CD14-positive monocyte (primary cell): ENCODE measurements around the gene RGS19. TPM values are rescaled to one million over a fixed set of nuclear protein-coding genes. Genes with fewer than 3 reads are reported as not detected.

Source experiments
- DNase-seq, 3 donors: peaks; one replicate each; pipeline ENCODE4 v3.0.0-alpha.2; 2011 to 2022
- H2AFZ ChIP-seq: 2 replicates; pipeline ENCODE4 v1.6.0; 2012; ENCODE audit warnings: mild to moderate bottlenecking, low read depth, low read length, inconsistent platforms; ENCODE audit not compliant: insufficient read depth, poor library complexity, severe bottlenecking
- H3K27ac ChIP-seq, 2 donors: 1 replicate in 1 of 2; 2 replicates in 1 of 2; pipeline ENCODE4 v1.5.1; 2012 to 2013; ENCODE audit warnings: low read length in 2 of 2, control low read depth in 1 of 2, inconsistent platforms in 1 of 2, low read depth in 1 of 2, mild to moderate bottlenecking in 1 of 2
- H3K27me3 ChIP-seq, 2 donors: one replicate each; pipeline versions ENCODE4 v1.6.0 to v1.6.1; 2011 to 2013; ENCODE audit warnings: low read length in 2 of 2; ENCODE audit not compliant: control insufficient read depth in 2 of 2, insufficient read depth in 2 of 2
- H3K36me3 ChIP-seq, 2 donors: replicated peaks in 1 of 2; 1 replicate in 1 of 2; 2 replicates in 1 of 2; pipeline versions ENCODE4 v1.5.1 to v1.6.1; 2012 to 2013; ENCODE audit warnings: low read length in 2 of 2, control low read depth in 1 of 2, inconsistent platforms in 1 of 2, mild to moderate bottlenecking in 1 of 2; ENCODE audit not compliant: insufficient read depth in 2 of 2, control insufficient read depth in 1 of 2
- H3K4me1 ChIP-seq, 2 donors: 1 replicate in 1 of 2; 2 replicates in 1 of 2; pipeline versions ENCODE4 v1.5.1 to v1.6.1; 2012 to 2013; ENCODE audit warnings: low read length in 2 of 2, control low read depth in 1 of 2, inconsistent platforms in 1 of 2, mild to moderate bottlenecking in 1 of 2, moderate library complexity in 1 of 2; ENCODE audit not compliant: insufficient read depth in 2 of 2, control insufficient read depth in 1 of 2
- H3K4me2 ChIP-seq: replicated peaks from 2 replicates; pipeline ENCODE3; 2012; ENCODE audit warnings: low read length, moderate library complexity, mild to moderate bottlenecking; ENCODE audit not compliant: poor library complexity, severe bottlenecking; ENCODE audit errors: extremely low read depth
- H3K4me3 ChIP-seq, 3 experiments: fragments of 200-600 bp in 1 of 3; sonication (generic) in 1 of 3; replicated peaks in 1 of 3; 1 replicate in 2 of 3; 2 replicates in 1 of 3; pipeline ENCODE4 v1.5.1; 2011 to 2013; ENCODE audit warnings: low read length in 3 of 3, mild to moderate bottlenecking in 3 of 3, control low read depth in 2 of 3, low read depth in 2 of 3, inconsistent platforms in 1 of 3, moderate library complexity in 1 of 3
- H3K79me2 ChIP-seq: 2 replicates; pipeline ENCODE4 v1.6.0; 2012; ENCODE audit warnings: mild to moderate bottlenecking, control low read depth, inconsistent platforms, low read length, moderate library complexity; ENCODE audit not compliant: insufficient read depth
- H3K9ac ChIP-seq: 2 replicates; pipeline ENCODE4 v1.6.0; 2017; ENCODE audit warnings: low read length, mild to moderate bottlenecking; ENCODE audit not compliant: insufficient read depth, poor library complexity, severe bottlenecking
- H3K9me3 ChIP-seq, 2 donors: replicated peaks in 1 of 2; 1 replicate in 1 of 2; 2 replicates in 1 of 2; pipeline versions ENCODE4 v1.5.1 to v1.6.1; 2012 to 2013; ENCODE audit warnings: low read length in 2 of 2, control low read depth in 1 of 2; ENCODE audit not compliant: control insufficient read depth in 1 of 2, insufficient read depth in 1 of 2
- H4K20me1 ChIP-seq: 2 replicates; pipeline ENCODE4 v1.6.0; 2012; ENCODE audit warnings: mild to moderate bottlenecking, low read length, control low read depth, moderate library complexity; ENCODE audit not compliant: insufficient read depth
- H3K27ac Mint-ChIP-seq, 7 donors: one replicate each; pipeline ENCODE4 v1.8.0; 2020; ENCODE audit warnings: mild to moderate bottlenecking in 7 of 7, mixed read lengths in 7 of 7, moderate library complexity in 6 of 7, inconsistent platforms in 2 of 7
- H3K27me3 Mint-ChIP-seq, 3 donors: one replicate each; pipeline ENCODE4 v1.8.0; 2021 to 2022; ENCODE audit warnings: low read depth in 3 of 3, mild to moderate bottlenecking in 3 of 3, mixed read lengths in 3 of 3, moderate library complexity in 3 of 3, inconsistent platforms in 1 of 3
- H3K36me3 Mint-ChIP-seq, 2 donors: one replicate each; pipeline ENCODE4 v1.8.0; 2020; ENCODE audit warnings: mixed read lengths in 2 of 2, inconsistent platforms in 1 of 2, mild to moderate bottlenecking in 1 of 2
- H3K4me1 Mint-ChIP-seq: one replicate; pipeline ENCODE4 v1.8.0; 2020; ENCODE audit warnings: mild to moderate bottlenecking, mixed read lengths
- H3K4me3 Mint-ChIP-seq, 2 donors: one replicate each; pipeline ENCODE4 v1.8.0; 2020; ENCODE audit warnings: mild to moderate bottlenecking in 2 of 2, mixed read lengths in 2 of 2, moderate library complexity in 1 of 2
- H3K9me3 Mint-ChIP-seq, 7 donors: one replicate each; pipeline ENCODE4 v1.8.0; 2020 to 2022; ENCODE audit warnings: mixed read lengths in 7 of 7, mild to moderate bottlenecking in 6 of 7, moderate library complexity in 6 of 7, inconsistent platforms in 2 of 7
- WGBS: methylation state at CpG from one replicate; pipeline ENCODE4 v1.1.5; 2013; ENCODE audit warnings: missing lambda C conversion rate; ENCODE audit not compliant: insufficient coverage; 5-methylcytosine and 5-hydroxymethylcytosine counted together
- intact Hi-C, 2 donors: fragments of 100-400 bp; cut with micrococcal nuclease; formaldehyde crosslinking; loops; one replicate each; pipeline versions ENCODE4 v1.15.0 to v1.15.1; 2023
- polyA plus RNA-seq, 3 donors: library from polyadenylated mRNA; depleted of rRNA in 1 of 3; unstranded in 2 of 3; stranded (reverse) in 1 of 3; fragments of 300-500 nt in 2 of 3; fragments of >200 nt in 1 of 3; fragmentation: Illumina TruSeq in 2 of 3; gene quantifications; 1 replicate in 2 of 3; 2 replicates in 1 of 3; pipeline ENCODE4 v1.2.3, GENCODE V29; 2012 to 2021
- TF ChIP-seq, protein P1 (sequence below): fragments of 200-600 bp; IDR thresholded peaks from one replicate; pipeline ENCODE4 v1.8.0; 2022; ENCODE audit warnings: antibody characterized with exemption, mild to moderate bottlenecking

The RGS19 gene
- polyA plus RNA-seq, 3 donors: 235 to 280 (median 244) TPM

DNA sequence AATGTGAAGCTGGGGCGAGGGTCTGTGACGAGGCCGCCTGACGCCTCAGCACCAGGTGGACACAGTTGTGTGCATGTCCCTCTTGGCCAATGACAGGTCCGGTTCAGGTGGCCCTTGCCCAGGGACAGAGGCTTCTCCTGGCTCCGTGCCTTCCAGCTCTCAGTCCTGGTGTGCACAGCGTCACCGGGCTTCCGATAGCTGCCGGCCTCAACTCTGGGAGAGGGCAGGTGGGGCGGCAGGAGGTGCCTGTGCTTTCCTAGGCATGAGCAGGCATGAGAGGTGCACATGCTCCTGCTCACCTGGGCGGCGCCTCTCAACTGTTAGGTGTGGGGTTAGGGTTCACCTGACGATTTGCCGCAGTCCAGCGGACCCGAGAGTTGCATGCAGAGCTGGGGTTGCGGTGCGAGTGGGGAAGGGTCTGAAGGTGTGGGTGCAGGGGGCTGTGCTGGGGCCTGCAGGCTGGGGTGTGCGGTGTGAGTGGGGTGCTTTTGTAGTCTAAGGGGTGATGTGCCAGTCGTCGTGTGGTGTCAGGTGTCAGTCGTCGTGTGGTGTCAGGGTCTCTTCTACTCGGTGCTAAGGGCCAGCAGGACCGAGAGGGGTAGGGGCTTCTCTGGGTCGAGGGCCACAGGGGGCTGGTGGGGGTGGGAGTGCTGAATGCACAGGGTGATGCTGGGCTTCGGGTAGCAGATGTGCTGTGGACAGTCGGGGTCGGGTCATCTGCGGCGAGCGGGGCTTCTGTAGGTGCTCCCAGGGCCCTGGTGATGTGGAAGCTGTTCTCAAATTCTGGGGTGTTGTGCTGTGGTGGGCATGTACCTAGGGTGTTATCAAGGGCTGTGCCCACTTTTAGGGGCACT, 26.1 kb downstream of the RGS19 start:
- 88% methylated on average over 32 of the region's 33 CpGs for WGBS
- Mint-ChIP-seq H3K4me3 (peak overlapping the region in 1 of 2 donors; percentile 2), H3K27ac (peak overlapping the region in 3 of 7 donors; percentile 8 to 81 (median 31)), H3K4me1 (peaks cover 21% of the 10 kb centered on the region), H3K36me3 (peaks cover 0 to 3% of the 10 kb centered on the region in 2 donors), H3K9me3 (peaks cover 0 to 5% (median 0%) of the 10 kb centered on the region in 7 donors), H3K27me3 (peaks cover 49 to 84% (median 51%) of the 10 kb centered on the region in 3 donors)
- Histone ChIP-seq H3K79me2 (no peaks in the 10 kb centered on the region), H3K4me1 (peaks cover 14 to 16% of the 10 kb centered on the region in 2 donors), H3K36me3 (no peaks in the 10 kb centered on the region), H3K9ac (no peak overlapping the region), H3K4me2 (no peak overlapping the region), H3K27me3 (peaks cover 10 to 55% of the 10 kb centered on the region in 2 donors), H3K9me3 (peaks cover 0 to 10% of the 10 kb centered on the region in 2 donors), H2AFZ (no peak overlapping the region), H3K4me3 (no peak overlapping the region), H4K20me1 (no peaks in the 10 kb centered on the region), H3K27ac (no peak overlapping the region)
- no peak for DNase-seq
- TF ChIP-seq, protein P1, sequence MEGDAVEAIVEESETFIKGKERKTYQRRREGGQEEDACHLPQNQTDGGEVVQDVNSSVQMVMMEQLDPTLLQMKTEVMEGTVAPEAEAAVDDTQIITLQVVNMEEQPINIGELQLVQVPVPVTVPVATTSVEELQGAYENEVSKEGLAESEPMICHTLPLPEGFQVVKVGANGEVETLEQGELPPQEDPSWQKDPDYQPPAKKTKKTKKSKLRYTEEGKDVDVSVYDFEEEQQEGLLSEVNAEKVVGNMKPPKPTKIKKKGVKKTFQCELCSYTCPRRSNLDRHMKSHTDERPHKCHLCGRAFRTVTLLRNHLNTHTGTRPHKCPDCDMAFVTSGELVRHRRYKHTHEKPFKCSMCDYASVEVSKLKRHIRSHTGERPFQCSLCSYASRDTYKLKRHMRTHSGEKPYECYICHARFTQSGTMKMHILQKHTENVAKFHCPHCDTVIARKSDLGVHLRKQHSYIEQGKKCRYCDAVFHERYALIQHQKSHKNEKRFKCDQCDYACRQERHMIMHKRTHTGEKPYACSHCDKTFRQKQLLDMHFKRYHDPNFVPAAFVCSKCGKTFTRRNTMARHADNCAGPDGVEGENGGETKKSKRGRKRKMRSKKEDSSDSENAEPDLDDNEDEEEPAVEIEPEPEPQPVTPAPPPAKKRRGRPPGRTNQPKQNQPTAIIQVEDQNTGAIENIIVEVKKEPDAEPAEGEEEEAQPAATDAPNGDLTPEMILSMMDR: no peak
- intact Hi-C loops: no loop called here

DNA sequence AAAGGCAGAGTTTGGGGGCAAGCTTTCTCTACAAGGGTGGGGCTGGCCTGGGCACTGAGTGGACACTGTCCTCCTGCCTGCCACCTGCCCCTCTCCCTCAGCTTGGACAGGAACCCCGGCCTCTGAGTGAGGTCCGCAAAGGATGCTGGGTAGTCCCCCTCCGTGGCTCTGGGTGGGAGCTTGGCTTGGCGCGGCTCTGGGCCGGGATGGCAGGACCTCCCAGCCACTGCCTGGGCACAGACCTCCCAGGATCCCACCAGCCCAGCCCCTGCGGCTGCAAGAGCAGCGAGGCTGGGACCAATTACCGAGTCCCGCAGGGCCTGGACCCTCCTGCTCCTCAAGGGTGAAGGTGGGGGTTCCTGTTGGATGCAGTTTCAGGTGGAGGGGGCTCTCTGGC, 27.0 kb downstream of the RGS19 start:
- Mint-ChIP-seq H3K9me3 (peaks cover 0 to 5% (median 0%) of the 10 kb centered on the region in 7 donors), H3K36me3 (peaks cover 0 to 3% of the 10 kb centered on the region in 2 donors), H3K4me3 (no peak overlapping the region), H3K27me3 (peaks cover 56 to 85% (median 56%) of the 10 kb centered on the region in 3 donors), H3K4me1 (peaks cover 16% of the 10 kb centered on the region), H3K27ac (no peak overlapping the region)
- TF ChIP-seq, protein P1: no peak
- no peak overlapping the region for H2AFZ ChIP-seq
- no peak for DNase-seq
- H4K20me1 ChIP-seq: no peaks in the 10 kb centered on the region
- WGBS: 94% methylated on average over 6 of the region's 10 CpGs
- intact Hi-C loops: no loop called here
- H3K4me1 ChIP-seq: peaks cover 10 to 15% of the 10 kb centered on the region in 2 donors
- H3K4me3 ChIP-seq: no peak overlapping the region
- H3K27ac ChIP-seq: no peak overlapping the region
- H3K4me2 ChIP-seq: no peak overlapping the region
- H3K27me3 ChIP-seq: peaks cover 13 to 62% of the 10 kb centered on the region in 2 donors
- no peaks in the 10 kb centered on the region for H3K79me2 ChIP-seq
- no peaks in the 10 kb centered on the region for H3K36me3 ChIP-seq
- H3K9me3 ChIP-seq: peaks cover 0 to 14% of the 10 kb centered on the region in 2 donors
- H3K9ac ChIP-seq: no peak overlapping the region
